ENCODE data around the gene ANTXR1.

ANTXR1 gene

DNA sequence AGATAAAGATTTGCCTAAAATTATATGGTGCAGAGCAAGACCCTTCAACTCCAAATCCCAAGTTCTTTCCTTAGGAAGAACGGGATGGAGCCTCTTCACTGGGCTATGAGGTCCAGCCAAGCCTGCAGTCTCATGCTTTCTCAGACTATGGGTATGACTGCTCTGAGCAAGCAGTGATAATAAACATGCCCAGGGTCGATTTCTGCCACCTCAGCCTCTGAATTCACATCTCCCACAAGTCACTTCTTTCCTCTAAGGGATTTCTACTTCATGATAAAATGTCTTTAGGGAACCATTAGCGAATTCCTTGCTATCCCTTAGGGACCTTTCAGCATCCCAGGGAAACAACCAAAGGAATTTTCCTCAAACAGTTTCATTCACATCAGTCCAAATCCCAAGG is 279.3 kb downstream of the ANTXR1 start:
- DNase-seq, result no peak

DNA sequence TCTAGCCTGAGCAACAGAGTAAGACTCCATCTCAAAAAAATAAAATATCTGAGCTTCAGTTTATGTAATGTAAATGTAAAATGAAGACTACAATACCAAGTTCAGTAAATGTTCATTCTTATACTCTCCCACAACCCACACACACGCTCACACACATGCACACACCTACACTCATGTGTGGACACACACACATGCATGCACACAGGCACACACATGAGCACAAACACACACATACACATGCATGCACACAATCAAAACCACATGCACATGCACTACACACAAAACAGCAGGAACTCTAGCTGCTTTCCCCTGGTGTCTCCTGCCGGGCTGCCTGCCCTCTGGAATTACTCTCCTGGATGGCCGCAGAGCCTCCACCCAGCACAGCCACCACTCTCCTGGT is 283.4 kb downstream of the ANTXR1 start:
- DNase-seq, result no peak

DNA sequence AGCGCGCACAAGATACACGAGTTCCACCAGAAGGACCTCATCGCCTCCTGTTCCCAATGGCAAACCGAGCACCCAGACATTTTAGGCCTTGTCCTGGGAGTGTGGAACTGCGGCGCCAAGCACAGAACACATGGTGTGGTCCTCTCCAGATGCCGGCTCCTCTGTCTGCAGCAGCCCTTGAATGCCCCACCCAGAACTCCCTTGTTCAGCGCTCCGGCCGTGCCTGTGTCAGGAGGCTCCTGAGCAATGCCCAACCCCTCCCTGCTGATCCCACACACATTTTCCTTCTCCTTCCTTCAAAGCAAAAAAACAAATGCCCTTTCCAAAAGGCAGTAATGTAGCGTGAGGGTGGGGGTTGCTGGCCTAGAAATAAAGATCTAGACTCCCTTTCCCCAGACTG is 284.2 kb downstream of the ANTXR1 start:
- DNase-seq, result no peak

DNA sequence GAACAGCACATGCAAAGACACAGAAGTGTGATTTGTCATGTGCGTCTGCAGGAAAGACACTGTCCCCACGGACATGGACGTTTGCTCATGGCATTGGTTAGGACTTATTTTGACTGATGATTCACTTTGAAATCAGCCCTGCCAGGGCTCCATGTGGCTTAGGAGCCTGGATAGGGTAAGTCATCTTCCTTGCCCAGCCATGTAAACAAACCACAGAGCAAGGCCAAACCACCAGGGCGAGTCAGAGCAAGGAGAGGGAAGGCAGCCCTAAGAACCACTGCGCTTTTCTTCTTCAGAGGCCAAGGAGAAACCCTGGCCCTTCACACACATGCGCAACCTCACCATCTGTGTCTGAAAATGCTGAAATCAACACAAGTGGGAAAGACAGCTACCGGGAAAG is 285.3 kb downstream of the ANTXR1 start:
- no peak for DNase-seq

DNA sequence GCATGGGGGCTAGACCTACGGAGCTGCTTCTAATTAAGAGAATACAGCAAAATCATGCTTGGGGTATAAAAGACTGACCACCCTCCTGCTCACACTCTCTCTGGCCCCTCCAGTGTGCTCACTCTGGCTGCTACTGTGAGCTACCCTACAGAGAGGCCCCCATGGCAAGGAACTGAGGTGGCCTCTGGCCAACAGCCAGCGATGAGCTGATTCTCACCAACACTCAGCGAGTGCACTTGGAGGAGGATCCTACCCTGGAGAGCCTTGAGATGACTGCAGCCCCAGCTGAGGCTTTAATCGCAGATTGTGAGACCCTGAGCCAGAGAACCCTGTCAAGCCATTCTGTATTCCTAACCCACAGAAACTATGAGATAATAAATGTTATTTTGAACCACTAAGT is 285.9 kb downstream of the ANTXR1 start:
- DNase-seq, result no peak
